GM20000 (cell line): ENCODE measurements around the gene ABCA7.

Experiments
- DNase-seq: peaks from one replicate; pipeline ENCODE4 v3.0.0; 2012; ENCODE audit warnings: low spot score
- CTCF ChIP-seq: IDR thresholded peaks from 2 replicates; pipeline ENCODE4 v1.5.1; 2012; ENCODE audit warnings: mild to moderate bottlenecking, control low read depth; ENCODE audit errors: extremely low read depth, missing control alignments

The ABCA7 gene

GRCh38 chr19:1076046-1076386 is 36.1 kb downstream of the ABCA7 start:
- TF ChIP-seq CTCF: no peak
- no peak for DNase-seq

GRCh38 chr19:1076951-1077350 is 37.0 kb downstream of the ABCA7 start:
- no peak for TF ChIP-seq CTCF
- peak; percentile 96 for DNase-seq

GRCh38 chr19:1079566-1080111 is 39.7 kb downstream of the ABCA7 start:
- no peak for DNase-seq
- no peak for TF ChIP-seq CTCF

GRCh38 chr19:1080360-1081161 is 40.7 kb downstream of the ABCA7 start:
- DNase-seq: no peak
- TF ChIP-seq CTCF: no peak

- DNase-seq: no peak
- no peak for TF ChIP-seq CTCF
Observed at GRCh38 chr19:1081301-1082164, 41.6 kb downstream of the ABCA7 start.

- TF ChIP-seq CTCF: no peak
- peak; percentile 91 for DNase-seq
Observed at GRCh38 chr19:1082165-1082927, 42.4 kb downstream of the ABCA7 start.
